Measurements from ENCODE around the gene CHMP1A.
"Not testable (repeated sequence)": the region's sequence is repeated elsewhere in the genome, so short reads cannot be mapped to it uniquely, and the experiment has no call there.

The CHMP1A gene

GRCh38 chr16:89672177-89672941 is 14.9 kb upstream of the CHMP1A start:
- H3K4me3 ChIP-seq (ENCODE audit: low read length) = no peak overlapping the region
- DNase-seq (ENCODE audit: low read depth) = no peak
- TF ChIP-seq CTCF (conservative IDR thresholded peaks at IDR 0.05; ENCODE audit: low read length) = no peak

GRCh38 chr16:89671565-89671964 is 14.1 kb upstream of the CHMP1A start:
- not testable (repeated sequence) for DNase-seq (ENCODE audit: low read depth); H3K4me3 ChIP-seq (ENCODE audit: low read length)

- no peak for DNase-seq (ENCODE audit: low read depth)
- TF ChIP-seq CTCF (conservative IDR thresholded peaks at IDR 0.05; ENCODE audit: low read length) = no peak
- H3K4me3 ChIP-seq (ENCODE audit: low read length) = no peak overlapping the region
Observed at GRCh38 chr16:89670496-89671431, 13.3 kb upstream of the CHMP1A start.

- no peak for DNase-seq (ENCODE audit: low read depth)
- no peak for TF ChIP-seq CTCF (conservative IDR thresholded peaks at IDR 0.05; ENCODE audit: low read length)
- no peak overlapping the region for H3K4me3 ChIP-seq (ENCODE audit: low read length)
Observed at GRCh38 chr16:89669755-89670154, 12.2 kb upstream of the CHMP1A start.

- no peak for DNase-seq (ENCODE audit: low read depth)
- TF ChIP-seq CTCF (conservative IDR thresholded peaks at IDR 0.05; ENCODE audit: low read length) = no peak
- no peak overlapping the region for H3K4me3 ChIP-seq (ENCODE audit: low read length)
Observed at GRCh38 chr16:89668790-89669158, 11.3 kb upstream of the CHMP1A start.

- no peak for TF ChIP-seq CTCF (conservative IDR thresholded peaks at IDR 0.05; ENCODE audit: low read length)
- DNase-seq (ENCODE audit: low read depth) = no peak
- H3K4me3 ChIP-seq (ENCODE audit: low read length) = no peak overlapping the region
Observed at GRCh38 chr16:89667633-89668032, 10.1 kb upstream of the CHMP1A start.

GRCh38 chr16:89667000-89667399 is 9.5 kb upstream of the CHMP1A start:
- not testable (repeated sequence) for H3K4me3 ChIP-seq (ENCODE audit: low read length)
- peak; percentile 46 for TF ChIP-seq CTCF (conservative IDR thresholded peaks at IDR 0.05; ENCODE audit: low read length)
- peak; percentile 47 for DNase-seq (ENCODE audit: low read depth)

- not testable (repeated sequence) for DNase-seq (ENCODE audit: low read depth); H3K4me3 ChIP-seq (ENCODE audit: low read length)
Observed at GRCh38 chr16:89664238-89664637, 6.7 kb upstream of the CHMP1A start.

Data from AG10803 (cell line).